ENCODE results near the gene MBTPS1. TPM values are rescaled to one million over a fixed set of nuclear protein-coding genes. Genes with fewer than 3 reads are reported as not detected.

MBTPS1 gene
- total RNA-seq: 102 TPM in 2 replicates

GRCh38 chr16:84116720-84117493 is at the start of gene MBTPS1:
TSS of gene MBTPS1 (minus strand) at chr16:84116942. CDS start at chr16:84101783, 15,159 bp downstream.

GRCh38 chr16:84144859-84145639 is 28.3 kb upstream of the MBTPS1 start, which contains the start of the genes DNAAF1 and HSDL1:
TSS of gene DNAAF1 (plus strand) at chr16:84145308. CDS start at chr16:84145441, 133 bp downstream.
TSS of gene HSDL1 (minus strand) at chr16:84145177. CDS start at chr16:84131321, 13,856 bp downstream.

GRCh38 chr16:84042308-84042878 is 74.3 kb downstream of the MBTPS1 start, which contains the start of gene SLC38A8:
TSS of gene SLC38A8 (minus strand) at chr16:84042795. CDS start at chr16:84042157, 638 bp downstream.

Small RNA genes lying within 50 kb of the gene (small RNA-seq; reads per million reads assigned to genes)
- 0.08 reads per million for gene RNA5SP432

Other genes starting within 250 kb of the MBTPS1 start
- gene MLYCD, start 217.8 kb downstream of the MBTPS1 start, total RNA-seq: 2.2 and 2.9 TPM in 2 replicates
- gene OSGIN1, start 163.7 kb downstream of the MBTPS1 start, total RNA-seq: 4.1 and 5.2 TPM in 2 replicates
- gene NECAB2, start 148.7 kb downstream of the MBTPS1 start, total RNA-seq: 0.57 TPM in 1 of 2 replicates, not detected in the other
- not detected in 2 replicates for gene SLC38A8, start 74.1 kb downstream of the MBTPS1 start, total RNA-seq
- 28.4 and 28.9 TPM in 2 replicates for gene HSDL1, start 28.2 kb upstream of the MBTPS1 start, total RNA-seq
- gene DNAAF1, start 28.4 kb upstream of the MBTPS1 start, total RNA-seq: 0.10 TPM in 1 of 2 replicates, not detected in the other
- 29.4 and 51.8 TPM in 2 replicates for gene TAF1C, start 70.1 kb upstream of the MBTPS1 start, total RNA-seq
- gene ADAD2, start 74.2 kb upstream of the MBTPS1 start, total RNA-seq: 0.10 TPM in 1 of 2 replicates, not detected in the other
- gene KCNG4, start 123.1 kb upstream of the MBTPS1 start, total RNA-seq: not detected in 2 replicates
- gene WFDC1, start 177.9 kb upstream of the MBTPS1 start, total RNA-seq: not detected in 2 replicates